ENCODE results near the gene SUPT7L.

GRCh38 chr2:27640722-27641245, 22.6 kb downstream of the SUPT7L start:
- TF ChIP-seq, protein P1, sequence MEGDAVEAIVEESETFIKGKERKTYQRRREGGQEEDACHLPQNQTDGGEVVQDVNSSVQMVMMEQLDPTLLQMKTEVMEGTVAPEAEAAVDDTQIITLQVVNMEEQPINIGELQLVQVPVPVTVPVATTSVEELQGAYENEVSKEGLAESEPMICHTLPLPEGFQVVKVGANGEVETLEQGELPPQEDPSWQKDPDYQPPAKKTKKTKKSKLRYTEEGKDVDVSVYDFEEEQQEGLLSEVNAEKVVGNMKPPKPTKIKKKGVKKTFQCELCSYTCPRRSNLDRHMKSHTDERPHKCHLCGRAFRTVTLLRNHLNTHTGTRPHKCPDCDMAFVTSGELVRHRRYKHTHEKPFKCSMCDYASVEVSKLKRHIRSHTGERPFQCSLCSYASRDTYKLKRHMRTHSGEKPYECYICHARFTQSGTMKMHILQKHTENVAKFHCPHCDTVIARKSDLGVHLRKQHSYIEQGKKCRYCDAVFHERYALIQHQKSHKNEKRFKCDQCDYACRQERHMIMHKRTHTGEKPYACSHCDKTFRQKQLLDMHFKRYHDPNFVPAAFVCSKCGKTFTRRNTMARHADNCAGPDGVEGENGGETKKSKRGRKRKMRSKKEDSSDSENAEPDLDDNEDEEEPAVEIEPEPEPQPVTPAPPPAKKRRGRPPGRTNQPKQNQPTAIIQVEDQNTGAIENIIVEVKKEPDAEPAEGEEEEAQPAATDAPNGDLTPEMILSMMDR (CRISPR knock-in tag; IDR thresholded peaks at IDR 0.05), result no peak
- no peak for TF ChIP-seq POLR2A (IDR thresholded peaks at IDR 0.05; ENCODE audit: insufficient read depth in 1 of 2, low read depth in 2 of 2, low read length in 2 of 2)
- TF ChIP-seq ZNF263 (CRISPR knock-in tag; IDR thresholded peaks at IDR 0.05), result no peak
- no peak for TF ChIP-seq POLR2AphosphoS5 (IDR thresholded peaks at IDR 0.05; ENCODE audit: low read depth, low read length)
- TF ChIP-seq YY1 (IDR thresholded peaks at IDR 0.05; ENCODE audit: insufficient read depth, insufficient replicate concordance, low read depth, low read length), result no peak
- no peak for TF ChIP-seq PLSCR1 (CRISPR knock-in tag; IDR thresholded peaks at IDR 0.05; ENCODE audit: borderline replicate concordance)
- no peak for TF ChIP-seq TFE3 (CRISPR knock-in tag; IDR thresholded peaks at IDR 0.05)
- TF ChIP-seq ZBTB14 (CRISPR knock-in tag; IDR thresholded peaks at IDR 0.05), result no peak
- no peak for TF ChIP-seq RXRA (CRISPR knock-in tag; IDR thresholded peaks at IDR 0.05)
- no peak for TF ChIP-seq KDM1A (CRISPR knock-in tag; IDR thresholded peaks at IDR 0.05)
